Stimulated activated memory B cell treated with anti-CD40 and anti-IgM and Interleukin-4, amounts not matched to agents 10 μg/mL and 1 μg/mL and 100 μg/mL, for 72 hours (primary cell): Measurements from ENCODE around the gene CACNB4.
"Not testable (repeated sequence)": the region's sequence is repeated elsewhere in the genome, so short reads cannot be mapped to it uniquely, and the experiment has no call there.

Experiments
- ATAC-seq: fragments of 150-1000 bp; cut with Tn5 transposase; 2 replicates; pipeline ENCODE4 v1.10.0; 2021
- H3K27ac Mint-ChIP-seq: one replicate; pipeline ENCODE4 v1.8.0; 2022; ENCODE audit warnings: mild to moderate bottlenecking, mixed read lengths
- H3K27me3 Mint-ChIP-seq: one replicate; pipeline ENCODE4 v1.8.0; 2022; ENCODE audit warnings: mixed read lengths
- H3K36me3 Mint-ChIP-seq: one replicate; pipeline ENCODE4 v1.8.0; 2022; ENCODE audit warnings: mixed read lengths
- H3K4me1 Mint-ChIP-seq: one replicate; pipeline ENCODE4 v1.8.0; 2022; ENCODE audit warnings: mixed read lengths
- H3K4me3 Mint-ChIP-seq: one replicate; pipeline ENCODE4 v1.8.0; 2022; ENCODE audit warnings: mild to moderate bottlenecking, moderate library complexity, mixed read lengths
- H3K9me3 Mint-ChIP-seq: one replicate; pipeline ENCODE4 v1.8.0; 2022; ENCODE audit warnings: mixed read lengths

The CACNB4 gene

DNA sequence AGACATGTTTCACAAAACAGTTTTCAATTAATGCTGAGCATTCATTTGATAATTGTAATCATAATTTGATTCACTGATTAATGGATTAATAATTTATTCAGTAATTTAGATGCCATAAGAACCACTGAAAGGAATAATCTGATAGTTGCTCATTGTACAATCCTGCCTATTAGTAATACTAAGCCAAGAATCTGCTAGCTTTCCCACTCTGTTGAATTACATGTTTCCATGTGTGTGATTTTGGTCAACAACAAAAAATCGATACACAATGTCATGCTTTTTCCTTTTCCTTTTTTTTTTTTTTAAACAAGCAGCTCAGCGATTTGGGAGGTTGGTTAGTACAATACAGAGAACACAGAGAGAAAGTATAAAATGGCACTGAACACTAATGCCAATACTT is 296.5 kb downstream of the CACNB4 start:
- H3K4me3 Mint-ChIP-seq = no peak overlapping the region
- H3K36me3 Mint-ChIP-seq = peaks cover 21% of the 10 kb centered on the region
- H3K27me3 Mint-ChIP-seq = no peaks in the 10 kb centered on the region
- H3K4me1 Mint-ChIP-seq = no peaks in the 10 kb centered on the region
- ATAC-seq = no peak
- H3K27ac Mint-ChIP-seq = no peak overlapping the region
- no peaks in the 10 kb centered on the region for H3K9me3 Mint-ChIP-seq

GRCh38 chr2:151799886-151800292 is 299.0 kb downstream of the CACNB4 start:
- Mint-ChIP-seq H3K4me1 (peaks cover 6% of the 10 kb centered on the region), H3K27ac (no peak overlapping the region), H3K4me3 (no peak overlapping the region), H3K36me3 (peaks cover 36% of the 10 kb centered on the region), H3K9me3 (no peaks in the 10 kb centered on the region), H3K27me3 (no peaks in the 10 kb centered on the region)
- no peak for ATAC-seq

GRCh38 chr2:151796774-151797173 is 302.1 kb downstream of the CACNB4 start:
- peak overlapping the region; percentile 61 for H3K27ac Mint-ChIP-seq

GRCh38 chr2:151795646-151796240 is 303.1 kb downstream of the CACNB4 start:
- Mint-ChIP-seq H3K4me3 (no peak overlapping the region), H3K9me3 (no peaks in the 10 kb centered on the region), H3K27ac (no peak overlapping the region), H3K4me1 (peaks cover 6% of the 10 kb centered on the region), H3K36me3 (peaks cover 39% of the 10 kb centered on the region), H3K27me3 (no peaks in the 10 kb centered on the region)
- ATAC-seq = no peak

More at GRCh38 chr2:151796774-151797173, 302.1 kb downstream of the CACNB4 start:
- no peak overlapping the region for H3K4me3 Mint-ChIP-seq
- H3K27me3 Mint-ChIP-seq = no peaks in the 10 kb centered on the region
- no peaks in the 10 kb centered on the region for H3K9me3 Mint-ChIP-seq
- no peak for ATAC-seq
- peaks cover 6% of the 10 kb centered on the region for H3K4me1 Mint-ChIP-seq
- H3K36me3 Mint-ChIP-seq = peaks cover 34% of the 10 kb centered on the region

GRCh38 chr2:151794422-151794821 is 304.4 kb downstream of the CACNB4 start:
- ATAC-seq, H3K9me3 Mint-ChIP-seq, H3K4me1 Mint-ChIP-seq, H3K27me3 Mint-ChIP-seq, H3K27ac Mint-ChIP-seq, H3K4me3 Mint-ChIP-seq: not testable (repeated sequence)
- peaks cover 42% of the 10 kb centered on the region for H3K36me3 Mint-ChIP-seq

GRCh38 chr2:151793123-151793522 is 305.7 kb downstream of the CACNB4 start:
- Mint-ChIP-seq H3K36me3 (peaks cover 47% of the 10 kb centered on the region), H3K4me1 (peaks cover 9% of the 10 kb centered on the region), H3K27ac (no peak overlapping the region), H3K4me3 (no peak overlapping the region), H3K27me3 (no peaks in the 10 kb centered on the region), H3K9me3 (no peaks in the 10 kb centered on the region)
- ATAC-seq = no peak

GRCh38 chr2:151792589-151792988 is 306.3 kb downstream of the CACNB4 start:
- Mint-ChIP-seq H3K27me3 (no peaks in the 10 kb centered on the region), H3K9me3 (no peaks in the 10 kb centered on the region), H3K27ac (no peak overlapping the region), H3K4me1 (peaks cover 12% of the 10 kb centered on the region), H3K36me3 (peaks cover 50% of the 10 kb centered on the region), H3K4me3 (no peak overlapping the region)
- ATAC-seq = no peak

DNA sequence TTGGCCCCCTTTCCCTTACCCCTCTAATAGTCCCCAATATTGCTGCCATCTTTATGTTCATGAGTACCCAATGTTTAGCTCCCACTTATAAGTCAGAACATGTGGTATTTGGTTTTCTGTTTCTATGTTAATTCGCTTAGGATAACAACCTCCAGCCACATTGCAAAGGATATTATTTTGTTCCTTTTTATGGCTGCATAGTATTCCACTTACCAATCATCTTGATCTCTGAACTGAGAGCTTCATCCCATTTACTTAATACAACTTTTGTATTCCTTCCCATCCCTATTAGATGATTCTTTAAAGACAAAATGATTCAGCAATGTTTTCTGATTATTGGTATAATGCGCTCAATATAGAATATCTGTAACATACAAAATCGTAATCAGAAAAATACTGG is 307.3 kb downstream of the CACNB4 start:
- Mint-ChIP-seq H3K27ac (no peak overlapping the region), H3K4me1 (peaks cover 6% of the 10 kb centered on the region), H3K9me3 (no peaks in the 10 kb centered on the region), H3K27me3 (no peaks in the 10 kb centered on the region), H3K4me3 (no peak overlapping the region), H3K36me3 (peaks cover 43% of the 10 kb centered on the region)
- ATAC-seq = no peak

GRCh38 chr2:151790689-151791088 is 308.2 kb downstream of the CACNB4 start:
- no peak overlapping the region for H3K27ac Mint-ChIP-seq
- H3K4me1 Mint-ChIP-seq = peaks cover 6% of the 10 kb centered on the region
- H3K36me3 Mint-ChIP-seq = peaks cover 37% of the 10 kb centered on the region
- H3K9me3 Mint-ChIP-seq = no peaks in the 10 kb centered on the region
- H3K27me3 Mint-ChIP-seq = no peaks in the 10 kb centered on the region
- no peak overlapping the region for H3K4me3 Mint-ChIP-seq
- no peak for ATAC-seq

DNA sequence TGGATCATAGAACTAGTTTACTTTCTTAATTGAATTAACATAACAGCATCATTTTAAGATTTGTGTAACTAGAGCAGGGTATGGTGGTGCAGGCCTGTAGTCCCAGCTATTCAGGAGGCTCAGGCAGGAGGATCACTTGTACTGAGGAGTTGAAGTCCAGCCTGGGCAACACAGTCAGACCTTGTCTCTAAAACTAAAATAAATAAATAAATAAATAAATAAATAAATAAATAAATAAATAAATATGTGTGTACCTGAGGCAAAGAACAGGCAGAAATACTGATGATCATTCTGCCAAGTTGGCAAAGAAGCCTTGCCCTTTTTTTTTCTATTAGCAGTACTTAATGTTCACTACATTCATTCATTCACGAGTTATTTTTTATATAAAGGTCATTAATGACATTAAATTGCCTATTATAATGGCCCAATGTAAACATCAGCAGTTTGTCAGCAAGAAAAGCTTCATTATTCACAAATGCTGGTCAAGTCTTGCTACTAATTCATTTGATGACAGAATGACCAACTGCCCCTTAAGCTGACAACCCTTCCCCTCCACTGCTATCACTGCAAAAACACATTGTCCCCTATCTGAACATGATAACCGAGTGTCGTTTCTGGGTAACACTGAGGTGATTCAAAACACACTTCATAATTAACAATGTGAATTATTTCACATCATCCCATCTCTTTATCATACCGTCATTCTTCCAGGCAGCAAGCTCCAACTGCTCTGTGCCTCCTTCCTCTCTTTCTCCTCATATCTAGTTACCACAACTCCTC is 309.6 kb downstream of the CACNB4 start:
- peaks cover 19% of the 10 kb centered on the region for H3K4me1 Mint-ChIP-seq
- no peaks in the 10 kb centered on the region for H3K9me3 Mint-ChIP-seq
- no peak overlapping the region for H3K27ac Mint-ChIP-seq
- H3K4me3 Mint-ChIP-seq = no peak overlapping the region
- no peak for ATAC-seq
- H3K27me3 Mint-ChIP-seq = no peaks in the 10 kb centered on the region
- peaks cover 49% of the 10 kb centered on the region for H3K36me3 Mint-ChIP-seq

DNA sequence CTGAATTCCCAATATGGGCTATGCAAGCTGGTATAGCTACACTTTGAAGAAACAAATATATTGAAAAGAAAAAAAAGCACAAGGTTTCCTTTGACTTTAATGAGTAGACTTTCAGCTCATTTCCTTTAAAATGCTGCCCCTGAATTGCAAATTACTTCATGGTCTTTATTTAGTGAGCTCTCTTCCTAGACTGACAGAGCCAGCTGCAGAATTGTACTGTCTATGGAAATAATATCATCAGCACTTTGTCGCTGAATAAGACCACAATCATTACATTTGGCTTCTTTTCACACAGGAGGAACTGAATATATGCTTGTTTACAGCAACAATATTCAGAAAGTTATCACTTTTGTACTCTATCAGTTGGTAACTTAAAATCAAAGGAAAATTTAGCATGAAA is 312.4 kb downstream of the CACNB4 start:
- Mint-ChIP-seq H3K36me3 (peaks cover 55% of the 10 kb centered on the region), H3K27me3 (no peaks in the 10 kb centered on the region), H3K27ac (no peak overlapping the region), H3K4me1 (peaks cover 19% of the 10 kb centered on the region), H3K4me3 (no peak overlapping the region), H3K9me3 (peaks cover 3% of the 10 kb centered on the region)
- ATAC-seq = no peak

GRCh38 chr2:151786077-151786476 is 312.8 kb downstream of the CACNB4 start:
- ATAC-seq = no peak
- Mint-ChIP-seq H3K4me1 (peaks cover 19% of the 10 kb centered on the region), H3K27ac (no peak overlapping the region), H3K9me3 (peaks cover 3% of the 10 kb centered on the region), H3K4me3 (no peak overlapping the region), H3K27me3 (no peaks in the 10 kb centered on the region), H3K36me3 (peaks cover 53% of the 10 kb centered on the region)

- Mint-ChIP-seq H3K4me1 (peaks cover 17% of the 10 kb centered on the region), H3K27ac (peak overlapping the region; percentile 63)
Measured at GRCh38 chr2:151783133-151783520, 315.7 kb downstream of the CACNB4 start.

More at GRCh38 chr2:151783133-151783520, 315.7 kb downstream of the CACNB4 start:
- Mint-ChIP-seq H3K9me3 (peaks cover 9% of the 10 kb centered on the region), H3K36me3 (peaks cover 66% of the 10 kb centered on the region), H3K27me3 (no peaks in the 10 kb centered on the region), H3K4me3 (no peak overlapping the region)
- ATAC-seq = no peak
